Measurements from ENCODE around the gene CDK6.

DNA sequence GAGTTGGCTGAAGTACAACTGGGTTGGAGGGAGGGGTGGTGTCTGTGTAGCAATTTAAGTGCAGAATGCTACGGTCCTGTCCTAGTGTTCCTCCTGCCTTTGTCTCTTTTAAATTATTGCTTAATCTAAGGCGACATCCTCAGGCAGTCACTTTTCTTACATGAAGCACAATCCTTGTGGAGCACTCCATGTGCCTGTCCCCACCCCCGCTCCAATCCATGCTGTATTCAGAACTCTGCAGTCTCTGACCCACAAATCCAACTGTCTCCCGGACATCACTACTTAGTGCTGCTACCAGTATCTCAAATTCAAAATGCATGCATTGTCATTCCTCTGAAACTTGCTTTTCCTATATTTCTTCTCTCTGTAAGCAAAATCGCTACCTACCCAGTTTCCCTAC, 154.7 kb downstream of the CDK6 start:
- TF ChIP-seq, protein P1, sequence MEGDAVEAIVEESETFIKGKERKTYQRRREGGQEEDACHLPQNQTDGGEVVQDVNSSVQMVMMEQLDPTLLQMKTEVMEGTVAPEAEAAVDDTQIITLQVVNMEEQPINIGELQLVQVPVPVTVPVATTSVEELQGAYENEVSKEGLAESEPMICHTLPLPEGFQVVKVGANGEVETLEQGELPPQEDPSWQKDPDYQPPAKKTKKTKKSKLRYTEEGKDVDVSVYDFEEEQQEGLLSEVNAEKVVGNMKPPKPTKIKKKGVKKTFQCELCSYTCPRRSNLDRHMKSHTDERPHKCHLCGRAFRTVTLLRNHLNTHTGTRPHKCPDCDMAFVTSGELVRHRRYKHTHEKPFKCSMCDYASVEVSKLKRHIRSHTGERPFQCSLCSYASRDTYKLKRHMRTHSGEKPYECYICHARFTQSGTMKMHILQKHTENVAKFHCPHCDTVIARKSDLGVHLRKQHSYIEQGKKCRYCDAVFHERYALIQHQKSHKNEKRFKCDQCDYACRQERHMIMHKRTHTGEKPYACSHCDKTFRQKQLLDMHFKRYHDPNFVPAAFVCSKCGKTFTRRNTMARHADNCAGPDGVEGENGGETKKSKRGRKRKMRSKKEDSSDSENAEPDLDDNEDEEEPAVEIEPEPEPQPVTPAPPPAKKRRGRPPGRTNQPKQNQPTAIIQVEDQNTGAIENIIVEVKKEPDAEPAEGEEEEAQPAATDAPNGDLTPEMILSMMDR (IDR thresholded peaks at IDR 0.05): no peak
- no peak for TF ChIP-seq POLR2A (IDR thresholded peaks at IDR 0.05)

All from gastroesophageal sphincter (tissue), 3 donors.